Loucy (cell line): ENCODE data around the gene ARSI.

Experiments used
- H2AFZ ChIP-seq: fragments of 200-600 bp; sonication (generic); 2 replicates; pipeline ENCODE4 v1.6.0; 2016; ENCODE audit warnings: antibody characterized with exemption, mild to moderate bottlenecking, low read length, moderate library complexity
- H3F3A ChIP-seq: fragments of 200-600 bp; 2 replicates; pipeline ENCODE4 v1.6.0; 2016; ENCODE audit warnings: antibody characterized with exemption, low read depth, mild to moderate bottlenecking
- H3K27me3 ChIP-seq: fragments of 200-600 bp; sonication (generic); 2 replicates; pipeline ENCODE4 v1.6.1; 2014; ENCODE audit warnings: low read length, mild to moderate bottlenecking; ENCODE audit not compliant: insufficient read depth, poor library complexity, severe bottlenecking
- H3K36me3 ChIP-seq: fragments of 200-600 bp; sonication (generic); 2 replicates; pipeline ENCODE4 v1.6.1; 2016; ENCODE audit warnings: low read length; ENCODE audit not compliant: insufficient read depth
- H3K4me1 ChIP-seq: fragments of 200-600 bp; sonication (generic); 2 replicates; pipeline ENCODE4 v1.5.1; 2014; ENCODE audit warnings: low read length, mild to moderate bottlenecking; ENCODE audit not compliant: insufficient read depth, poor library complexity, severe bottlenecking
- H3K4me2 ChIP-seq: fragments of 200-600 bp; sonication (generic); 2 replicates; pipeline ENCODE4 v1.6.0; 2014; ENCODE audit warnings: antibody characterized with exemption, low read length, low read depth, mild to moderate bottlenecking; ENCODE audit not compliant: poor library complexity, severe bottlenecking
- H3K4me3 ChIP-seq: fragments of 200-600 bp; sonication (generic); 2 replicates; pipeline ENCODE4 v1.5.1; 2014; ENCODE audit warnings: low read length, mild to moderate bottlenecking, mixed read lengths; ENCODE audit not compliant: poor library complexity, severe bottlenecking
- H3K79me2 ChIP-seq: fragments of 200-600 bp; sonication (generic); 2 replicates; pipeline ENCODE4 v1.6.1; 2014; ENCODE audit warnings: low read length; ENCODE audit not compliant: insufficient read depth
- H3K9ac ChIP-seq: fragments of 200-600 bp; sonication (generic); 2 replicates; pipeline ENCODE4 v1.6.0; 2014; ENCODE audit warnings: mild to moderate bottlenecking, low read depth, low read length, moderate library complexity; ENCODE audit not compliant: poor library complexity, severe bottlenecking
- H3K9me2 ChIP-seq: fragments of 200-600 bp; sonication (generic); replicated peaks from 2 replicates; pipeline ENCODE4 v1.6.1; 2016; ENCODE audit warnings: low read depth, low read length, mixed read lengths
- H3K9me3 ChIP-seq: fragments of 200-600 bp; sonication (generic); 2 replicates; pipeline ENCODE4 v1.6.1; 2014; ENCODE audit warnings: mild to moderate bottlenecking, antibody characterized with exemption, low read length, low read depth; ENCODE audit not compliant: insufficient read depth
- H4K20me1 ChIP-seq: fragments of 200-600 bp; sonication (generic); 2 replicates; pipeline ENCODE4 v1.6.0; 2014; ENCODE audit warnings: antibody characterized with exemption, low read length, mild to moderate bottlenecking; ENCODE audit not compliant: insufficient read depth, poor library complexity, severe bottlenecking
- EZH2phosphoT487 ChIP-seq: fragments of 200-600 bp; IDR thresholded peaks from 2 replicates; pipeline ENCODE4 v1.6.1; 2018; ENCODE audit warnings: antibody characterized with exemption, mild to moderate bottlenecking, moderate library complexity, borderline replicate concordance
- TF ChIP-seq, protein P1 (sequence below): fragments of 200-600 bp; sonication (generic); conservative IDR thresholded peaks from 2 replicates; pipeline ENCODE4 v1.5.1; 2014; ENCODE audit warnings: mild to moderate bottlenecking, antibody characterized with exemption, low read length

Gene ARSI

DNA sequence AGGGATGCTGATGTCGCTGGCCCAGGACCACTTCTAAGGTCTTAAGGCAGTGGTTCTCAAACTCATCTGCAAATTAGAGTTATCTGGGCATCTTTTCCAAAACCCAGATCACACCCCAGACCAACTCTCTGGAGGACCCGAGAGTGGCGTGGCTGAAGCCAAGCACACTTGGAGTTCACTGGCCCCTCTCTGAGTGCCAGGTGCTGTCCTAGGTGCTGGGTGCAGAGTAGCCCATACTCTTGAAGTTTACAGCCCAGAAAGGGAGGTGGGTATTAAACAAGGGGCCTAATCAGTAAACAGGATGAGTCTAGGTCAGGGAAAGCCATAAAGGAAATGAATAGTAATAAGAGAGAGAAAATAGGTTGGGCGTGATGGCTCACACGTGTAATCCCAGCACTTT is 30.8 kb downstream of the ARSI start:
- Histone ChIP-seq H3K27me3 (no peaks in the 10 kb centered on the region), H3K9me3 (no peaks in the 10 kb centered on the region), H3K4me1 (no peaks in the 10 kb centered on the region), H3K9ac (no peak overlapping the region), H3K79me2 (no peaks in the 10 kb centered on the region), H3K4me2 (no peak overlapping the region), H2AFZ (no peak overlapping the region), H3K9me2 (no peaks in the 10 kb centered on the region), H3K4me3 (no peak overlapping the region), H4K20me1 (no peaks in the 10 kb centered on the region), H3F3A (no peaks in the 10 kb centered on the region), H3K36me3 (no peaks in the 10 kb centered on the region)
- TF ChIP-seq, protein P1, sequence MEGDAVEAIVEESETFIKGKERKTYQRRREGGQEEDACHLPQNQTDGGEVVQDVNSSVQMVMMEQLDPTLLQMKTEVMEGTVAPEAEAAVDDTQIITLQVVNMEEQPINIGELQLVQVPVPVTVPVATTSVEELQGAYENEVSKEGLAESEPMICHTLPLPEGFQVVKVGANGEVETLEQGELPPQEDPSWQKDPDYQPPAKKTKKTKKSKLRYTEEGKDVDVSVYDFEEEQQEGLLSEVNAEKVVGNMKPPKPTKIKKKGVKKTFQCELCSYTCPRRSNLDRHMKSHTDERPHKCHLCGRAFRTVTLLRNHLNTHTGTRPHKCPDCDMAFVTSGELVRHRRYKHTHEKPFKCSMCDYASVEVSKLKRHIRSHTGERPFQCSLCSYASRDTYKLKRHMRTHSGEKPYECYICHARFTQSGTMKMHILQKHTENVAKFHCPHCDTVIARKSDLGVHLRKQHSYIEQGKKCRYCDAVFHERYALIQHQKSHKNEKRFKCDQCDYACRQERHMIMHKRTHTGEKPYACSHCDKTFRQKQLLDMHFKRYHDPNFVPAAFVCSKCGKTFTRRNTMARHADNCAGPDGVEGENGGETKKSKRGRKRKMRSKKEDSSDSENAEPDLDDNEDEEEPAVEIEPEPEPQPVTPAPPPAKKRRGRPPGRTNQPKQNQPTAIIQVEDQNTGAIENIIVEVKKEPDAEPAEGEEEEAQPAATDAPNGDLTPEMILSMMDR = no peak
- TF ChIP-seq EZH2phosphoT487 = no peak

DNA sequence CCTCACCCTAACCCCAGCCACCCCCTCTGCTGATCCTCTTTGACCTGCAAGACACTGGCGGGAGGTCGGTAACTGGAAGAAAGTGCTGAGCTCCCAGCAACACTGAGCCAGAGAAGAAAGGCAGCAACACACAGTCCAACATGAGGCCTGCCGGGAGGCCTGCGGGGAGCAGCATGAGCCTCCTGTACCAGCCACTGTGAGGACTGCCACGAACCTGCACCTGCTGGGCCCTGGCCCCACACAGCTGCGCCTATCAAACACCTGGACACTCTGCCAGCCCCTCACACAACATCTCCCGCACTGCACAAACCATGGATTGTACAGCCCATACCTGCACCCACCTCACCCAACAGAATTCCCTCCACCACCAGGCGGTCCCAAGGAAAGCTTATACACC is 31.4 kb downstream of the ARSI start:
- no peaks in the 10 kb centered on the region for H3K4me1 ChIP-seq
- no peaks in the 10 kb centered on the region for H3F3A ChIP-seq
- TF ChIP-seq, protein P1 = no peak
- TF ChIP-seq EZH2phosphoT487 = no peak
- no peaks in the 10 kb centered on the region for H3K9me3 ChIP-seq
- H3K9ac ChIP-seq = no peak overlapping the region
- no peaks in the 10 kb centered on the region for H4K20me1 ChIP-seq
- no peaks in the 10 kb centered on the region for H3K79me2 ChIP-seq
- no peaks in the 10 kb centered on the region for H3K9me2 ChIP-seq
- no peaks in the 10 kb centered on the region for H3K36me3 ChIP-seq
- H3K4me3 ChIP-seq = no peak overlapping the region
- no peaks in the 10 kb centered on the region for H3K27me3 ChIP-seq
- no peak overlapping the region for H3K4me2 ChIP-seq
- H2AFZ ChIP-seq = no peak overlapping the region

DNA sequence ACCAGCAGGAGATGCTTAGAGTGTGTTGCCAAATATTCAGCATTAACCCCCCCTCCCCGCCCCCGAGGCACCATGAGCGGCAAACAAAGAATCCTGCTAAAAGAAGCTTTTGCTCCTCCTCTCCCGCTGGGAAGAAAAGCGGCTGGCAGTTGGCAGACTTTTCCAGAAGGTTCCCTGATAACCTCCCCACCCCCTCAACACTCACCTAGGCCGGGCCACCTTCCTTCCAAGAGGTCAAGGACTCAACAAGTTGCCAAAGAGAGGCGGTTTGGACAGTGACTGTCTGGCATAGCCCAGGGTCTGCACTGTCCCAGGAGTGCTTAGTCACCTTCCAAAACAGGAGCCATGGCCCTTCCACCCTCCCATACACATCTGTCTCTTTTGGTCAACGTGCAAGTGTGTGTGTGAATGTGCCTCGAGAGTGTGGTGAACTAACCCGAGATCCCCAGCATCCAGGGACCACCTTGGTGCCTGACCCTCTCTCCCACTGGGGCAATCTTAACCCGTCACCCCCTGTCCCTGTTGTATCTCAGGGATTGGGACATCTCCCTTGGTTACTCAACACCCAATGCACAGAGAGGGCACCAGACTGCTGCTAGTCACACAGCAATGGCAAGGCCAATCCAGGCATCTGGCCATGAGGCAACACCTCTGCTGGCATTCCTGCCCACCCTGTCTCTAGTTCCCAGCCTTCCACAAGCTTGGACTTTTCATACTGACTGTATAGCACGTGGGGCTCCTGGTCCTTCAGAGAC is 32.0 kb downstream of the ARSI start:
- Histone ChIP-seq H3K9ac (no peak overlapping the region), H3K4me3 (no peak overlapping the region), H3K9me3 (no peaks in the 10 kb centered on the region), H3K4me1 (no peaks in the 10 kb centered on the region), H2AFZ (no peak overlapping the region), H3K27me3 (no peaks in the 10 kb centered on the region), H3F3A (no peaks in the 10 kb centered on the region), H3K9me2 (no peaks in the 10 kb centered on the region), H3K4me2 (no peak overlapping the region), H3K79me2 (no peaks in the 10 kb centered on the region), H4K20me1 (no peaks in the 10 kb centered on the region), H3K36me3 (no peaks in the 10 kb centered on the region)
- TF ChIP-seq, protein P1 = no peak
- no peak for TF ChIP-seq EZH2phosphoT487
